Endothelial cell of umbilical vein (primary cell): ENCODE results near the gene SNN.

Source experiments
- CTCF ChIP-seq, 2 donors: IDR thresholded peaks; 1 replicate in 1 of 2; 2 replicates in 1 of 2; pipeline ENCODE4 v1.5.1; 2011; ENCODE audit warnings: low read length in 2 of 2, mild to moderate bottlenecking in 2 of 2, moderate library complexity in 2 of 2, control low read depth in 1 of 2, inconsistent platforms in 1 of 2, low read depth in 1 of 2; ENCODE audit not compliant: insufficient read depth in 1 of 2; ENCODE audit errors: extremely low read depth in 1 of 2
- EZH2 ChIP-seq: IDR thresholded peaks from 2 replicates; pipeline ENCODE4 v1.6.1; 2012; ENCODE audit warnings: borderline replicate concordance, low read depth, mild to moderate bottlenecking, moderate library complexity, low read length, inconsistent platforms; ENCODE audit not compliant: severe bottlenecking
- FOS ChIP-seq: IDR thresholded peaks from 2 replicates; pipeline ENCODE4 v1.6.1; 2011; ENCODE audit warnings: mild to moderate bottlenecking, low read length, moderate library complexity, borderline replicate concordance; ENCODE audit not compliant: insufficient read depth
- GATA2 ChIP-seq: IDR thresholded peaks from 2 replicates; pipeline ENCODE4 v1.7.0; 2011; ENCODE audit warnings: low read depth, mild to moderate bottlenecking, moderate library complexity, mixed read lengths, low read length; ENCODE audit not compliant: insufficient read length, insufficient read depth
- JUN ChIP-seq: IDR thresholded peaks from 2 replicates; pipeline ENCODE4 v1.6.1; 2011; ENCODE audit warnings: borderline replicate concordance, low read depth; ENCODE audit not compliant: insufficient read length, insufficient read depth
- MAX ChIP-seq: IDR thresholded peaks from 2 replicates; pipeline ENCODE4 v1.6.1; 2011; ENCODE audit not compliant: insufficient read depth, insufficient read length
- MYC ChIP-seq: IDR thresholded peaks from one replicate; pipeline ENCODE4 v1.6.1; 2011; ENCODE audit warnings: mild to moderate bottlenecking, low read depth, low read length
- POLR2A ChIP-seq: IDR thresholded peaks from 2 replicates; pipeline ENCODE4 v1.6.1; 2012; ENCODE audit warnings: low read depth, mild to moderate bottlenecking, control low read depth, low read length
- POLR2AphosphoS5 ChIP-seq: IDR thresholded peaks from 2 replicates; pipeline ENCODE4 v1.6.1; 2012; ENCODE audit warnings: low read depth, mild to moderate bottlenecking, control low read depth, low read length, moderate library complexity; ENCODE audit not compliant: insufficient read depth

- TF ChIP-seq POLR2A (no peak), EZH2 (no peak), CTCF (IDR thresholded peaks at IDR 0.05; ENCODE audit: extremely low read depth in 1 of 2, insufficient read depth in 1 of 2, low read depth in 1 of 2, low read length in 2 of 2) (no peak), JUN (peak; percentile 36), MAX (no peak), FOS (peak; percentile 19), POLR2AphosphoS5 (no peak), MYC (no peak), GATA2 (no peak)
These were observed 14.4 kb downstream of the SNN start for GRCh38 chr16:11682655-11683096.
